HCT116 (cell line): Measurements from ENCODE around the gene GSAP. TPM values are rescaled to one million over a fixed set of nuclear protein-coding genes. Genes with fewer than 3 reads are reported as not detected.

Experiments
- ATAC-seq: fragments of 200-7000 bp; cut with Tn5 transposase; 2 replicates; pipeline ENCODE4 v1.9.1; 2020; ENCODE audit warnings: mild to moderate bottlenecking, moderate library complexity
- BruUV-seq: library from RNA; stranded (reverse); fragments of 400-500 nt; replicated peaks from 2 replicates; lab custom pipeline; 2021; lab: Mats Ljungman, UMichigan
- CTCF ChIA-PET: fragments of 300-600 bp; sonication (Branson Sonifier 250); formaldehyde crosslinking; loops from one replicate; lab custom pipeline; 2021; ENCODE audit warnings: antibody characterized with exemption; lab: Charles Lee
- POLR2A ChIA-PET: fragments of 300-600, 350-600 bp; sonication (Branson Sonifier 250); formaldehyde crosslinking; loops from one replicate; lab custom pipeline; 2021; ENCODE audit warnings: antibody characterized with exemption; lab: Charles Lee
- RAD21 ChIA-PET, 2 experiments: fragments of 300-600 bp; sonication (Branson Sonifier 250); formaldehyde crosslinking; loops; one replicate each; lab custom pipeline; 2023; ENCODE audit warnings: low total read pairs in 2 of 2; ENCODE audit not compliant: uncharacterized antibody in 2 of 2, unreplicated experiment in 2 of 2, low non-redundant PET in 1 of 2; lab: Charles Lee
- DNase-seq: peaks from one replicate; pipeline ENCODE4 v3.0.0-alpha.2; 2010; ENCODE audit warnings: low read depth, low spot score
- H2AFZ ChIP-seq: fragments of 200-600 bp; shearing (Covaris generic), sonication (generic); 2 replicates; pipeline ENCODE4 v1.6.1; 2017; ENCODE audit warnings: low read depth, mixed run types, mixed read lengths, antibody characterized with exemption, low read length; ENCODE audit not compliant: poor library complexity, severe bottlenecking
- H3K27ac ChIP-seq: 2 replicates; pipeline ENCODE4 v1.5.1; 2012; ENCODE audit warnings: low read depth, low read length
- H3K27me3 ChIP-seq: fragments of 200-600 bp; sonication (generic); 2 replicates; pipeline ENCODE4 v1.6.1; 2016; ENCODE audit warnings: mixed run types, low read length, mixed read lengths; ENCODE audit not compliant: insufficient read depth
- H3K36me3 ChIP-seq, 2 experiments: fragments of 200-500 bp in 1 of 2; fragments of 200-600 bp in 1 of 2; sonication (Bioruptor generic) in 1 of 2; sonication (generic) in 1 of 2; 2 replicates each; pipeline versions ENCODE4 v1.5.1 to v1.6.1; 2014 to 2016; ENCODE audit warnings: low read length in 2 of 2, inconsistent platforms in 1 of 2, mixed read lengths in 1 of 2, mixed run types in 1 of 2; ENCODE audit not compliant: insufficient read depth in 2 of 2, control insufficient read depth in 1 of 2
- H3K4me1 ChIP-seq, 2 experiments: fragments of 200-600 bp in 1 of 2; sonication (generic) in 1 of 2; 2 replicates each; pipeline versions ENCODE4 v1.5.1 to v1.6.1; 2012 to 2017; ENCODE audit warnings: low read length in 2 of 2, inconsistent platforms in 1 of 2, mild to moderate bottlenecking in 1 of 2, mixed read lengths in 1 of 2, mixed run types in 1 of 2, moderate library complexity in 1 of 2; ENCODE audit not compliant: insufficient read depth in 2 of 2, control insufficient read depth in 1 of 2
- H3K4me2 ChIP-seq: fragments of 200-600 bp; sonication (generic); 2 replicates; pipeline ENCODE4 v1.6.1; 2017; ENCODE audit warnings: mixed run types, low read length, mixed read lengths
- H3K4me3 ChIP-seq, 2 experiments: fragments of 200-600 bp in 1 of 2; sonication (generic) in 1 of 2; replicated peaks in 1 of 2; 2 replicates each; pipeline ENCODE4 v1.5.1; 2011 to 2016; ENCODE audit warnings: low read length in 2 of 2, control low read depth in 1 of 2, low read depth in 1 of 2, mild to moderate bottlenecking in 1 of 2, mixed read lengths in 1 of 2, mixed run types in 1 of 2
- H3K79me2 ChIP-seq: fragments of 200-600 bp; sonication (generic); 2 replicates; pipeline ENCODE4 v1.6.1; 2017; ENCODE audit warnings: mild to moderate bottlenecking, mixed run types, low read length, moderate library complexity, mixed read lengths; ENCODE audit not compliant: insufficient read depth
- H3K9ac ChIP-seq: fragments of 200-600 bp; sonication (generic); 2 replicates; pipeline ENCODE4 v1.6.1; 2016; ENCODE audit warnings: low read length, mixed read lengths
- H3K9me2 ChIP-seq: fragments of 200-600 bp; sonication (generic), shearing (Covaris generic); 2 replicates; pipeline ENCODE4 v1.6.1; 2017; ENCODE audit warnings: mixed run types, mild to moderate bottlenecking, moderate library complexity; ENCODE audit not compliant: insufficient read depth
- H3K9me3 ChIP-seq, 2 experiments: fragments of 200-500 bp in 1 of 2; fragments of 200-600 bp in 1 of 2; sonication (Bioruptor generic) in 1 of 2; sonication (generic) in 1 of 2; 2 replicates each; pipeline ENCODE4 v1.6.1; 2014 to 2017; ENCODE audit warnings: low read length in 2 of 2, mixed read lengths in 2 of 2, inconsistent platforms in 1 of 2, low read depth in 1 of 2, mild to moderate bottlenecking in 1 of 2, mixed run types in 1 of 2, moderate library complexity in 1 of 2; ENCODE audit not compliant: control insufficient read depth in 1 of 2, insufficient read depth in 1 of 2
- H4K20me1 ChIP-seq: fragments of 200-600 bp; sonication (generic), shearing (Covaris generic); 2 replicates; pipeline ENCODE4 v1.6.1; 2017; ENCODE audit warnings: mixed run types, mild to moderate bottlenecking, moderate library complexity; ENCODE audit not compliant: insufficient read depth
- CEBPB ChIP-seq: IDR thresholded peaks from 2 replicates; pipeline ENCODE4 v1.6.1; 2012; ENCODE audit warnings: low read depth
- EGR1 ChIP-seq: IDR thresholded peaks from 2 replicates; pipeline ENCODE4 v1.6.1; 2012; ENCODE audit warnings: low read depth
- ELF1 ChIP-seq: IDR thresholded peaks from 2 replicates; pipeline ENCODE4 v1.6.1; 2012; ENCODE audit warnings: low read depth, borderline replicate concordance
- FOSL1 ChIP-seq: IDR thresholded peaks from 2 replicates; pipeline ENCODE4 v1.6.1; 2012; ENCODE audit warnings: low read depth
- POLR2A ChIP-seq: IDR thresholded peaks from 2 replicates; pipeline ENCODE4 v1.7.0; 2011; ENCODE audit warnings: borderline replicate concordance; ENCODE audit not compliant: insufficient read depth, insufficient read length; ENCODE audit errors: extremely low read depth
- POLR2AphosphoS5 ChIP-seq: IDR thresholded peaks from 2 replicates; pipeline ENCODE4 v1.6.1; 2011; ENCODE audit warnings: mild to moderate bottlenecking, low read depth, low read length, moderate library complexity
- REST ChIP-seq: IDR thresholded peaks from 2 replicates; pipeline ENCODE4 v1.6.1; 2012; ENCODE audit warnings: low read depth
- SRF ChIP-seq: IDR thresholded peaks from 2 replicates; pipeline ENCODE4 v1.6.1; 2012; ENCODE audit warnings: low read depth
- TCF7L2 ChIP-seq: IDR thresholded peaks from 2 replicates; pipeline ENCODE4 v1.7.0; 2011; ENCODE audit warnings: borderline replicate concordance, inconsistent platforms; ENCODE audit not compliant: insufficient read depth, insufficient read length; ENCODE audit errors: extremely low read depth
- YY1 ChIP-seq: IDR thresholded peaks from 2 replicates; pipeline ENCODE4 v1.6.1; 2011; ENCODE audit warnings: low read length, low read depth, moderate library complexity, mild to moderate bottlenecking; ENCODE audit not compliant: insufficient replicate concordance; ENCODE audit errors: extremely low read depth
- ZBTB33 ChIP-seq: IDR thresholded peaks from 2 replicates; pipeline ENCODE4 v1.6.1; 2011; ENCODE audit warnings: mild to moderate bottlenecking, low read length, moderate library complexity; ENCODE audit not compliant: insufficient replicate concordance; ENCODE audit errors: extremely low read depth
- intact Hi-C: fragments of 100-400 bp; cut with micrococcal nuclease; formaldehyde crosslinking; loops from 2 replicates; pipeline ENCODE4 v1.10.0; 2022
- total RNA-seq: library from RNA; stranded (reverse); gene quantifications from one replicate; pipeline ENCODE4 v1.2.1, GENCODE V29; 2021; ENCODE audit not compliant: unreplicated experiment
- TF ChIP-seq, protein P1 (sequence below), 3 experiments: fragments of 200-600 bp in 1 of 3; sonication (generic) in 1 of 3; IDR thresholded peaks in 2 of 3; conservative IDR thresholded peaks in 1 of 3; 2 replicates each; pipeline ENCODE4 v1.5.1; 2012 to 2017; ENCODE audit warnings: low read depth in 2 of 3, low read length in 2 of 3, antibody characterized with exemption in 1 of 3, borderline replicate concordance in 1 of 3, control low read depth in 1 of 3, mild to moderate bottlenecking in 1 of 3, mixed read lengths in 1 of 3, mixed run types in 1 of 3, moderate library complexity in 1 of 3; ENCODE audit not compliant: insufficient read depth in 1 of 3

Gene GSAP
- total RNA-seq, 1 experiment from 2014 or later, result not detected

- no peak for TF ChIP-seq ELF1
- TF ChIP-seq FOSL1, result no peak
- TF ChIP-seq ZBTB33, result no peak
Observed at GRCh38 chr7:77402818-77403217, 13.3 kb downstream of the GSAP start (continued).

DNA sequence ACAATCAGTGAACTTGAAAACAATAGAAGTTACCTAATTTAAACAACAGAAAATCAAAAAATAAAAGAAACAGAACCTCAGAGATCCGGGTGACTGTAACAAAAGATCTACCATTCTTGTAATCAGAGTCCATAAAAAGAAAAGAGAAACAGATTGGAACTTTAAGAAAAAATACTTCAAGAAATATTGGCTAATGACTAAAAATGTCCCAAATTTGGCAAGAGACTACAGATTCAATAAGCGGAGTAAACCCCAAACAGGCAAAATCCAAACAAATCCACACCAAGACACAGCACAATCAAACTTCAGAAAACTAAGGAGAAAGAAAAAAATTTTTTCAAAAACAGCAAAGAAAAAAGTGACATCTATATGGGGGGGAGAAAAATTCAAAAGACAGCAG lies 15.1 kb downstream of the GSAP start:
- Histone ChIP-seq H4K20me1 (no peaks in the 10 kb centered on the region), H2AFZ (no peak overlapping the region), H3K9me3 (no peaks in the 10 kb centered on the region), H3K79me2 (no peaks in the 10 kb centered on the region), H3K9ac (no peak overlapping the region), H3K27me3 (no peaks in the 10 kb centered on the region), H3K9me2 (no peaks in the 10 kb centered on the region), H3K4me3 (no peak overlapping the region), H3K4me1 (no peaks in the 10 kb centered on the region), H3K4me2 (no peak overlapping the region), H3K36me3 (no peaks in the 10 kb centered on the region), H3K27ac (no peak overlapping the region)
- ATAC-seq (no peak), DNase-seq (no peak)
- no TSS peak for BruUV-seq
- ChIA-PET CTCF (no interaction called here), RAD21 (no interaction called here), POLR2A (no interaction called here)
- TF ChIP-seq POLR2A (no peak), YY1 (no peak), POLR2AphosphoS5 (no peak), CEBPB (no peak), ELF1 (no peak), EGR1 (no peak), REST (no peak), SRF (no peak), FOSL1 (no peak), ZBTB33 (no peak), TCF7L2 (no peak)
- TF ChIP-seq, protein P1, sequence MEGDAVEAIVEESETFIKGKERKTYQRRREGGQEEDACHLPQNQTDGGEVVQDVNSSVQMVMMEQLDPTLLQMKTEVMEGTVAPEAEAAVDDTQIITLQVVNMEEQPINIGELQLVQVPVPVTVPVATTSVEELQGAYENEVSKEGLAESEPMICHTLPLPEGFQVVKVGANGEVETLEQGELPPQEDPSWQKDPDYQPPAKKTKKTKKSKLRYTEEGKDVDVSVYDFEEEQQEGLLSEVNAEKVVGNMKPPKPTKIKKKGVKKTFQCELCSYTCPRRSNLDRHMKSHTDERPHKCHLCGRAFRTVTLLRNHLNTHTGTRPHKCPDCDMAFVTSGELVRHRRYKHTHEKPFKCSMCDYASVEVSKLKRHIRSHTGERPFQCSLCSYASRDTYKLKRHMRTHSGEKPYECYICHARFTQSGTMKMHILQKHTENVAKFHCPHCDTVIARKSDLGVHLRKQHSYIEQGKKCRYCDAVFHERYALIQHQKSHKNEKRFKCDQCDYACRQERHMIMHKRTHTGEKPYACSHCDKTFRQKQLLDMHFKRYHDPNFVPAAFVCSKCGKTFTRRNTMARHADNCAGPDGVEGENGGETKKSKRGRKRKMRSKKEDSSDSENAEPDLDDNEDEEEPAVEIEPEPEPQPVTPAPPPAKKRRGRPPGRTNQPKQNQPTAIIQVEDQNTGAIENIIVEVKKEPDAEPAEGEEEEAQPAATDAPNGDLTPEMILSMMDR (IDR thresholded peaks at IDR 0.05 in 2 of 3, conservative IDR thresholded peaks at IDR 0.05 in 1 of 3; ENCODE audit: borderline replicate concordance in 1 of 3, insufficient read depth in 1 of 3, low read depth in 2 of 3, low read length in 2 of 3), result no peak
- intact Hi-C loops, result no loop called here
